Mucosa of descending colon (tissue), 3 donors: ENCODE results near the gene DPCD. TPM values are rescaled to one million over a fixed set of nuclear protein-coding genes. Genes with fewer than 3 reads are reported as not detected.

Experiments used
- ATAC-seq: fragments of 200-7000 bp; cut with Tn5 transposase; one replicate; pipeline ENCODE4 v1.9.1; 2020; ENCODE audit warnings: mild to moderate bottlenecking, moderate library complexity
- DNase-seq, 3 donors: peaks; one replicate each; pipeline ENCODE4 v3.0.0-alpha.2; 2020
- H3K36me3 ChIP-seq: fragments of 200-600 bp; one replicate; pipeline ENCODE4 v1.8.0; 2021; ENCODE audit warnings: low read depth, mild to moderate bottlenecking
- H3K4me1 ChIP-seq: fragments of 200-600 bp; one replicate; pipeline ENCODE4 v1.8.0; 2021; ENCODE audit warnings: low read depth, mild to moderate bottlenecking
- H3K4me3 ChIP-seq: fragments of 200-600 bp; one replicate; pipeline ENCODE4 v1.8.0; 2021; ENCODE audit warnings: mild to moderate bottlenecking
- H3K9me3 ChIP-seq: fragments of 200-600 bp; one replicate; pipeline ENCODE4 v1.8.0; 2021; ENCODE audit warnings: mild to moderate bottlenecking
- intact Hi-C, 2 donors: fragments of 100-400 bp; cut with DNase I in 1 of 2; cut with micrococcal nuclease in 1 of 2; formaldehyde crosslinking; loops; one replicate each; pipeline versions ENCODE4 v1.11.0 to v1.11.1; 2022; cut with DNase I, micrococcal nuclease
- total RNA-seq, 3 donors: library from RNA; stranded (reverse); fragmentation: NEBNext Ultra II Directional in 2 of 3; extraction: Animal tissue kit (Norgen Biotek cat#: 25700) in 2 of 3; gene quantifications; one replicate each; pipeline versions ENCODE4 v1.2.1 to v1.2.4, GENCODE V29; 2021 to 2023
- TF ChIP-seq, protein P1 (sequence below): fragments of 200-600 bp; IDR thresholded peaks from one replicate; pipeline ENCODE4 v1.8.0; 2022; ENCODE audit warnings: antibody characterized with exemption, mild to moderate bottlenecking
- donor health status: DM: no; HTN: no; CAD: no; lungs with moderate emphysema.
- donor health status: DM: no; HTN: no; CAD: no.
- donor health status: DM: no; HTN: yes; CAD: no.

Gene DPCD
- total RNA-seq, 3 donors from 2014 or later: 6.8 to 12.3 (median 9.9) TPM

GRCh38 chr10:101602761-101603398, 14.8 kb downstream of the DPCD start:
- no peaks in the 10 kb centered on the region for H3K36me3 ChIP-seq
- DNase-seq (peak in 2 of 3 donors; percentile 73 to 78), ATAC-seq (peak; percentile 91)
- TF ChIP-seq, protein P1, sequence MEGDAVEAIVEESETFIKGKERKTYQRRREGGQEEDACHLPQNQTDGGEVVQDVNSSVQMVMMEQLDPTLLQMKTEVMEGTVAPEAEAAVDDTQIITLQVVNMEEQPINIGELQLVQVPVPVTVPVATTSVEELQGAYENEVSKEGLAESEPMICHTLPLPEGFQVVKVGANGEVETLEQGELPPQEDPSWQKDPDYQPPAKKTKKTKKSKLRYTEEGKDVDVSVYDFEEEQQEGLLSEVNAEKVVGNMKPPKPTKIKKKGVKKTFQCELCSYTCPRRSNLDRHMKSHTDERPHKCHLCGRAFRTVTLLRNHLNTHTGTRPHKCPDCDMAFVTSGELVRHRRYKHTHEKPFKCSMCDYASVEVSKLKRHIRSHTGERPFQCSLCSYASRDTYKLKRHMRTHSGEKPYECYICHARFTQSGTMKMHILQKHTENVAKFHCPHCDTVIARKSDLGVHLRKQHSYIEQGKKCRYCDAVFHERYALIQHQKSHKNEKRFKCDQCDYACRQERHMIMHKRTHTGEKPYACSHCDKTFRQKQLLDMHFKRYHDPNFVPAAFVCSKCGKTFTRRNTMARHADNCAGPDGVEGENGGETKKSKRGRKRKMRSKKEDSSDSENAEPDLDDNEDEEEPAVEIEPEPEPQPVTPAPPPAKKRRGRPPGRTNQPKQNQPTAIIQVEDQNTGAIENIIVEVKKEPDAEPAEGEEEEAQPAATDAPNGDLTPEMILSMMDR: peak; percentile 64
- intact Hi-C loops: loop anchor here in 1 of 2 donors (10.0 kb wide), 1 partner anchor 172 kb away; the partner anchor contains the start of gene FGF8
- no peaks in the 10 kb centered on the region for H3K9me3 ChIP-seq
- H3K4me1 ChIP-seq: no peaks in the 10 kb centered on the region
- no peak overlapping the region for H3K4me3 ChIP-seq

DNA sequence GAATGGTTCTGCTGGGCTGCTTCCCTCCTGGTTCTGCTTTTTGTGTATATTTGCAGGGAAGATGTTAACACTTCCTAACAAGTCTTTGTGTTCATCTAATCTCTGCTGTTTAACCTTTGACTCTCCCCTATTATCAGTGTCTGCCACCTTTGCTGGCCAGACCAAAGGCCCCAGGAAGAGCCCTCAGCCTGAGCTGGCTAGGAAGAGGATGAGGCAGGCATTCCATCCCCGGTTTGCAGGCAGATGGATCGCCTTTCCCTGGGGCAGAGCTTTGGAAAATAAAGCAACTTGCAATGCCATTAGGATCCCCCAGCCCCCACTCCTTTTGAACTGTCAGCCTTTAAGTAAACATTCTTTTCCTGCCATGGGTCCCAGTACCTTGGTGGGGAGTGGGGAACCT, 19.0 kb downstream of the DPCD start:
- Histone ChIP-seq H3K36me3 (no peaks in the 10 kb centered on the region), H3K4me1 (no peaks in the 10 kb centered on the region), H3K4me3 (no peak overlapping the region), H3K9me3 (no peaks in the 10 kb centered on the region)
- ATAC-seq: no peak
- TF ChIP-seq, protein P1: no peak
- no peak for DNase-seq
- intact Hi-C loops: loop anchor here in 1 of 2 donors (10.0 kb wide), 1 partner anchor 168 kb away; the partner anchor contains the start of gene FGF8

- Histone ChIP-seq H3K9me3 (no peaks in the 10 kb centered on the region), H3K4me1 (no peaks in the 10 kb centered on the region), H3K4me3 (no peak overlapping the region), H3K36me3 (no peaks in the 10 kb centered on the region)
- DNase-seq (no peak), ATAC-seq (no peak)
- TF ChIP-seq, protein P1: no peak
- intact Hi-C loops: loop anchor here in 1 of 2 donors (10.0 kb wide), 1 partner anchor 165 kb away; the partner anchor contains the start of gene FGF8
Observed at GRCh38 chr10:101609481-101609880, 21.4 kb downstream of the DPCD start.

GRCh38 chr10:101611096-101611905, 23.2 kb downstream of the DPCD start:
- Histone ChIP-seq H3K4me1 (no peaks in the 10 kb centered on the region), H3K36me3 (no peaks in the 10 kb centered on the region), H3K4me3 (no peak overlapping the region), H3K9me3 (no peaks in the 10 kb centered on the region)
- DNase-seq (no peak), ATAC-seq (peak; percentile 34)
- intact Hi-C loops: no loop called here
- TF ChIP-seq, protein P1: no peak

GRCh38 chr10:101612086-101612485, 24.0 kb downstream of the DPCD start:
- no peak for ATAC-seq
- H3K36me3 ChIP-seq: no peaks in the 10 kb centered on the region

More at GRCh38 chr10:101612086-101612485, 24.0 kb downstream of the DPCD start:
- TF ChIP-seq, protein P1: no peak
- DNase-seq: no peak
- no peaks in the 10 kb centered on the region for H3K4me1 ChIP-seq
- intact Hi-C loops: no loop called here
- H3K9me3 ChIP-seq: no peaks in the 10 kb centered on the region
- no peak overlapping the region for H3K4me3 ChIP-seq
